ENCODE measurements around the gene TUBA8.
"Not testable (repeated sequence)": the region's sequence is repeated elsewhere in the genome, so short reads cannot be mapped to it uniquely, and the experiment has no call there.

Gene TUBA8

DNA sequence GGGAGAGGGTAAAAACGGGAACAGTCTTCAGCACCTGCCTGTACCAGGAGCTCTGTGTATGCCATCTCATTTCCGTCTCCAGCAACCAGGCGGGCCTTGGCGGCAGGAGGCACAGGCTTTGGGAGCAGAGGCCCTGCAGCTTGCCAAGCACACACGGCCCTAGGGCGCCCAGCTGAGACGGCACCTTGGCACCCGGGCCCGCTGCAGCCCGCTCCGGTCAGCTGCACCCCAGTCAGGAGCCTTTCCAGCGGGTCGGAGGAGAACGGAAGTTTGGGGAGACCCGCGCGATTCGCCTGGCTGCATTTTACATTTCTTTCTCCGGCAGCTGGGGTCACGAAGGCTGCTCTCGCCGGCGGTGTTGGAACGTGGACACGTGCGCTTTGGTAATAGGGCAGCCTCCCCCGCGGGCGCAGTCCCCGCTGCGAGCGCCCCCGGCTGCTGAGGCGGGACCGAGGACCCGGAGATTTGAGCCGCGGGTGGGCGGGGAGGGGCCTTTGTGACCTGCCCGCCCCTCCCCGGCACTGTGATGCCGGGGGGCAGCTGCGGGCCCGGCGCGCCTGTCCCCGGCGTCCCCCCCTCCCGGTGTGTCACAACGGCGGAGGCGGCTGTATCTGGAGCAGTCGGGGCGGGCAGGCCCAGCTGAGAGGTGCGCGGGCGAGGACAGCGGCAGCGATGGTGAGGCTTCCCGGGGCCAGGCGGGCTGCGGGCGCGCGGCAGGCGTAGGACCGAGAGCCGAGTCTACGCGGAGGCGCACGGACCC is at the start of gene TUBA8:
Gene TUBA8, plus strand, starts transcription at position 616 of the 760 bp plus-strand sequence. Its CDS starts 57 bp downstream, at position 673.
- DNase-seq: no peak

DNA sequence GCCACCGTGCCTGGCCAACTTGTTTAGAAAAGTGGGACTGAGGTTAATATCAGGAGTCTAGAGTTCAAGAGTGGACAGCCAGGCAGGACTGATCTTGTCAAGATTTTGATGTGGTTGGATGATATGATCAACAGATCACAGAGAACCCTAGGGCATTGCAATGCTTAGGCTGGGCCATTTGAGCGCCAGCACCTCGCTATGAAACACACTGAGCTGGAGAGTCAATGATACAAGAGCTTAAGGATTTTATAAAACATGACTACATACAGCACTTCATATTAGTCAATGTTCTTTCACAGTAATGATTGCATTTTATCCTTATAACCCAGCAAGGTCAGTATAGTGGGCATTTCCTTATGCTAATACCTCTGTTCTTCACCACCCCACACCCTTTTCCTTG is 48.2 kb upstream of the TUBA8 start:
- no peak for DNase-seq

DNA sequence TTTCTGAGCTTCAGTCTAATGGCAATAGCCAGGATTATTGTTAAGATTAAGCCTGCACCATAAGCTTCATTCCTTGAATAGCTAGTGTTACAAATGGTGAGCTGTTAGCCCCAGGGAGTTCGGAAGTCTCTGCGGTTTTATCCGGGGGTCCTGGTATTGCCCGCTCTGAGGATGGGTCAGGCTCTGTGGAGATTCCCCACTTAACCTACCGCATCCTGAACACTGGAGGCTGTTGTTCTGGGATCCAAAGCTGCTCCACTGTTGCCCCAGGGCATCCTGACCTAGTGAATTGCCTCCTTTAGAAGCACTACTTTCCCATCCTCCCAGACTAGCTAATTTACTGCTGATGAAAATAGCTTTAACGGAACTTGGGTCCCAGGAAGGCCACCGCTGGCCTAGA is 47.3 kb upstream of the TUBA8 start:
- DNase-seq: no peak

DNA sequence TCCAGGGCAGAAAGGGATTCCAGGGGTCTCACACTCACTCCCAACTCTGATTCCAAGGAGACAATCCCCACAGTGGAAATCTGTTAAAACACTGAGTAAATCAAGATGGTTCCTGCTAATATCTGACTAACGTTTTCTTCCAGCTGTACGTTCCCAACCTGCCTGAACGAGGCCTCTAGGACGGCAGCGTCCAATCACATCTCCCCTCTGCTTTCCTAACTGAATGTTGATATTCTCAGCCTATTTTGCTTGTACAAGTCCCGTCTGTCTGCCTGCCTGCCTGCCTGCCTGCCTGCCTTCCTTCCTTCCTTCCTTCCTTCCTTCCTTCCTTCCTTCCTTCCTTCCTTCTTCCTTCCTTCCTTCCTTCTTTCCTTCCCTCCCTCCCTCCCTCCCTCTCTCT is 46.9 kb upstream of the TUBA8 start:
- not testable (repeated sequence) for DNase-seq

DNA sequence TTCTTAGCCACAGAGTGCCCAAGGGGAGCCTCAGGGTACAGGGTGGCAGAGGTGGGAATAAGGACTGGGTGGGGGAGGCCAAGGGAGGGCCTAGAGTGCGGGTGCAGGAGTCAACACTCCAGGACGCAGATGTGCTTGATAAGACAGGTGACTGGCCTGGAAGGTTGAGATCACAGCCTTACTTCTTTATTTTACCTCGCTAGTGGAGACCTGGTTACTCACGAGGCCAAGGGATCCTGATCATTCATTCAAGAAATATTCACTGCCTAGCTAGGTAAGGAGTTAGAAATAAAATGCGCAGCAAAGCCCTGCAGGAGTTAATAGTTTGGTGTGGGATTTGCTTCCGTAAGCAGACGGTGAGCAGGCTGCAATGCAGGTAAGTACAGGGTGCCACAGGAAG is 46.0 kb upstream of the TUBA8 start:
- no peak for DNase-seq

DNA sequence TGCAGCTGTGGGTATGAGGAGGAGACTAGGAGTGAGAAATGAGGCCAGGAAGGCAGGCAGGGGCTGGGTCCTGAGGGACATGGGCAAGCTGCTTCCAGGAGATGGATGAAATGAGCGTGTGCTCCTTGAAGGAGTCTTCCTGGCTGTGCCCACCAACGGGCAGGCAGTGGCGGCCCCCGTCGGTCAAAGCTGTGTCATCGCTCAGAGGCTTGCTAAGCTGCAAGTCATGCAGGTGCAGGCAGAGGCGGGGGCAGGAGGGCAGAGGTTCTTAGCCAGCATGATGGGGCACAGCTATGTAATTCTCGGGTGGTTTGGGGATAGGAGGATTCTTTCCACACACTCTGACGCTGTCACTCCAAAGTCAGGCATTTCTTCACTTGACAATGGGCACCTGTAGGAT is 45.4 kb upstream of the TUBA8 start:
- no peak for DNase-seq

DNA sequence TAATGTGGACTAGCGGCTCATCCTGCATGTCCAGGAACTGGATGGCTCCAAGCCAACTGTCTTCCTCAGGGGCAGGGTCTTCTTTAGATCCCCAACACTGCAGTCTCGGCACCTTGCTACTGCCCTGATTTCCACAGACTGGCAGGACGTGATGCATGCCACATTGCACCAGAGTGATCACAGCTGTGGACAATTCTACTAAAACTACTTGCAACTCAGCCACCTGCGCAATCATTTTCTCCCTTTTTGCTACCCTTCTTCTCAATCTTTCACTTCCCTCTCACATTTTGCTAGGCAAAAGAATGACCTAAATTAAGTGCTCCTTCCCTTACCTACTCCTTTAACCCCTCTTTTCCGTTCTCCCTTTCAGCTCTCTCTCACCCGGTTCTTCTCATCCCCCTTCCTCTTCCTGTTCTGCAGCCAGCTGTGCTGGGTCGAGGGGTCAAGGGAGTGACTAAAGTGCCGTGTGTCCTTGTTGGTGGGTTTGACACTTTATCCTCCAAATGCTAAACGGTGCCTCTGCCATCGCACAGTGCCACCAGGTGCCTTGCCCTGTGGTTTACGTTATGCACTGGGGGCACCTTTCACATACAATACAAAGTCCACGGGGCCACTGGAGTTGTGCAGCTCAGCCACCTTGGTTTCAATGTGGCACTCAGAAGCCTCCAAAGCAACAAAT is 44.3 kb upstream of the TUBA8 start:
- no peak for DNase-seq

DNA sequence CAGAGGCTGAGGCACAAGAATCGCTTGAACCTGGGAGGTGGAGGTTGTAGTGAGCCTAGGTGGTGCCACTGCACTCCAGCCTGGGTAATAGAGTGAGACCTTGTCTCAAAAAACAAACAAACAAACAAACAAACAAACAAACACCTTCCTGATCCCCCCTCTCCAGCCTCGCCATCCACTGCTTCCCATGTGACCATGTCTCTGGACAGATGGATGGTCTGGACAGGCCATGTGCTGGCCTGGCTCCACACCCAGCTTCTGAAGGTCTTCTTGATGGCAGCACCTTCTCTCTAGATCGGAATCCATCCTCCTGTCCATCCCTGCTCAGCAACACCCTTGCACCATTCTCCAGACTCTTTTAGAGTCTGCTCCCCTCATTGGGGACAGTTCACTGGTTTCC is 43.5 kb upstream of the TUBA8 start:
- DNase-seq: no peak

DNA sequence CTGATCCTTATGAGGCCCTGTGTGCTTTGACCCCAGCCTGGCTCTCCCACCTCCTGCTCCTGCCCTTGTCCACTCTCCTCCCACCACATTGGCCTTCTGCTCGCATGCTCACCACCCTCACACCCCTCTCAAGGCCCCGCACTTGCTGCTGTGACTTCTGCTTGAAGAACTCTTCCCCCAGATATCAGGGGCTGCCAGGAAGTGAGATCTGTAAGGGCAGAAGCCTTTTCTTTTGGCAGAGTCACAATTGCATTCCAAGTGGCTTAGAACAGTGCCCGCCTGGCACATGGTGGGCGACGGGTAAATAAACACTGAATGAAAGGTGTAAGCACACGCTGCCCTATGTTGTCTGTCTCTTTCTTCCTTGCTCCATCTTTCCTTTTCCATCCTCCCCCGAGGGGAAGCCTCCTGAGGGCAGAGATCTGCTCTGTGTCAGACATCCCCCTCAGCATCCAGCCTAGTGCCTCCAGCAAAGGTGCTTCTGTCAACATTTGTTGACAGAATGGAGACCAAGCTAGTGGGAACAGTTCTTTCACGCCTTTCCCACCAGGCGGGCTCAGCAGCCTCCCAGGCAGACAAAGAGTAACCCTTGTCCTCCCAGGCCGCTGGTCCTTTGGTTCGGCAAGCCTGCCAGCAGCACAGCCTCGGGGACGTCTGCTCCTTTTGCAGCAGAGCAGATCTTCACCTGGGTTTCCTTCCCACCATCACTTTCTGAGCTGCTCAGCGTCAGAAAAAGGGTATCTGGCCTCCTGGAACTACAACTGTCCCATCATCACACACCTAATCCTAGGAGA is 42.9 kb upstream of the TUBA8 start:
- no peak for DNase-seq

DNA sequence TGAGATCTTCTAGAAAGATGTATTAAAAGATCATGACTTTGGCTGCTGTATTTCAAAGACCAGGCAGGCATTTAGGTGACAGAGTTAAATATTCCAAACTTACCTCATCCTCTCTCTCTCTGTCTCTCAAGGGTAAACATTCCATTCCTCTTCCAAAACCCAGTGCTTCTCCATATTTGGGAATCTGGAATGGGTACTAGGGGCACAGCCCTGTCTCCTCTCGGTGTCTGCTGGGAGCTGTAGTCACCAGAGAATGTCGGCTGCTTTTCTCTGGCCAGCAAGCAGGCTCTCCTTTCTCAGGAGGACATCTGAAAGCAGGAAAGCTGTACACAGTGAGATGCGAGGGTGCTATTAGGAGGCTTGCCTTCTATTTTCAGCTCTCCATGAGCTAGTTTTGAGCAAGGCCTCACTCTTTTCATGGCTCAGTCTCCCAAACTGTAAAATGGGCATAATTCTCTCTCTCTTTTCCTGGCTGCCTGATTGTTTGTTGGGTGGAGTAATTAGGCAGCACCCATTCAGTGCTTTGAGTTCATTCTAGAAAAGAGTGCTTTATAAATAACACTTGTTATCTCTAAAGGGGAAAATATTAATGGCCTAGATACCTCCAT is 42.1 kb upstream of the TUBA8 start:
- no peak for DNase-seq

DNA sequence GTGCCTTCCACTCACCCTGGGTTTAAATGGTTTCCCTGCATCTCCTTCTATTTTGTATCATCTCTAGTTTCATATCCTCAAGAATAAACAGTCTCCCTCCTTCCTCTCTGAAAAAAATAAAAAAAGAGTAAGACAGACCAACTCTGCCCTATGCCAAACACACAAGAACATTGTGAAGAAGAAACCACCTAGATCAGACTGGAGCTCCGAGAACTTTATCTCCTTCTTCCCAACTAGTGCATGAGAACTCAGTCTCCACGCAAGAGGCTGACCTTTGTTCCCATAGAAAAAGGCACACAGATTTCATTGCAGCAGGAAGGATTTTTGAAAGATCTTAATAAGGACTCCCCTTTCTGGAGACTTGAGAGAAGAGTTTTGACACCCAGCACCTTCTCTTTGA is 41.6 kb upstream of the TUBA8 start:
- DNase-seq: no peak

DNA sequence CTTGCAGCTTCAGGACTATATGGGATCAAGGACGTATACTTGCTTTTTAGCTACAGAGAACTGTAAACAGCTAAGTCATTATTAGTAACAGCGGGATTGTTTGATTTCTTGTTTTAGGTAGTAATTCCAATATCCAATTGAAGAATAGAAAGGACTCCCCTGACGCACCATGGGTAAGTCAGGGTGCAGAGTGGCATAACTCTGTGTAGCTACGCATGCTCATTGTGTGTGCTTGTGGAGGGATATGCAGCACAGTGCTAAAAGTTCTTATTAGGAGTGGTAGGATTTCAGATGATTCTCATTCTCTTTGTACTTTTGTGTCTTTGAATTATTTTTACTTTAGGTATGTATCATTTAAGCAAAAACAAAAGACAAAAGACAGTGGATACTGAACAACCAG is 40.6 kb upstream of the TUBA8 start:
- DNase-seq: no peak

DNA sequence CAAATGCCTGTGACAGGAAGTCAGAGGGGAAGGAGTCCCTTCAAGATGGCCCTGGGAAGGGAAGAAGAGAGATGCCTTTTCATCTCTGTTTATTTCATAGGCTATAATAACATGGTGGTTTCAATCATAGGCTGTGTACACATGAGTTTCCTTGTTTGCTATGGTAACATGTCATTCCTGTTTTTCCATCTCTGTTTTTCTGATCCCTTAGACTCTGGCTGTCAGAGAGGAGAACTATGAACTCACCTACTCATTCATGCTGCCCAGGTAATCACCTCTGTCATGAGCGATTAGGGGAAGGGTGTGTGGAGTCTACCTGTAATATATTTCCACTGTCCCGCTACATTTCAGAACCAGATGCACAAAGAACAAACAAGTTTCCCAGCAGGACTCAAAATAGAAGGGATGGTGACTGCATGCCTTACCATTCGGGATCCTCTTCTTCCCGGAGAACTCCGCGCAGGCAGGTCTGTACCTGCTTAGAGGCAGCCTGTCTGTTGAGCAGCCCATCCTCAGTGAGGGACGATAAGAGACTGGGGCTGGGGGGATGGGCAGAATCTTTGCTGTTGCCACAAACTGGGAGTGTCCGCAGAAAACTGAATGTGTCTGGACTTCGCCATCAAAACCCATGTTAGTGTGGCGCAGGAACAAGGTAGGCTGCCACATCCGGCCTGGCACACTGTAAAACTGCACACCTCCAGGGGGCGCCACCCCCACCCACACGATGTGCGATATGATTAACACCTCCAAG is 39.9 kb upstream of the TUBA8 start:
- no peak for DNase-seq

DNA sequence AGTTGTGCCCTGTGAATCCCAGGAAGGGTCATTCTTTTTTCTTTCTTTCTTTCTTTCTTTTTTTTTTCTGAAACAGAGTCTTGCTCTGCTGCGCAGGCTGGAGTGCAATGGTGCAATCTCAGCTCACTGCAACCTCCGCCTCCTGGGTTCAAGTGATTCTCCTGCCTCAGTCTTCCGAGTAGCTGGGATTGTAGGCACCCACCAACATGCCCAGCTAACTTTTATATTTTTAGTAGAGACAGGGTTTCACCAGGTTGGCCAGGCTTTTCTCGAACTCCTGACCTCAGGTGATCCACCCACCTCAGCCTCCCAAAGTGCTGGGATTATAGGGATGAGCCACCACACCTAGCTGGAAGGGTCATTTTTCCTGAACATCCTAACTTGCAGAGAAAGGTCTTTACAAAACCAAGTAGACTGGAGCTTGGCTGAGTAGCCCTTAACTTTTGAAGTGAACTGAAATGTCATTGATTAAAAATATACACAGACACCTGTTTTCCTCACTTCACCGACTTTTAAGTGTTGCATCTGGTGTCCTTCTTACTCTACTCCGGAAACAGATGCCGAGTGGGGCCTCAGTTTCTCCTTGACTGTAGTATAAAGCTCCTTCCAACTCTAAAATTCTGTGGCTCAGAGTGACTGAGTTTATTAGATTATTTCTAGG is 39.2 kb upstream of the TUBA8 start:
- not testable (repeated sequence) for DNase-seq

DNA sequence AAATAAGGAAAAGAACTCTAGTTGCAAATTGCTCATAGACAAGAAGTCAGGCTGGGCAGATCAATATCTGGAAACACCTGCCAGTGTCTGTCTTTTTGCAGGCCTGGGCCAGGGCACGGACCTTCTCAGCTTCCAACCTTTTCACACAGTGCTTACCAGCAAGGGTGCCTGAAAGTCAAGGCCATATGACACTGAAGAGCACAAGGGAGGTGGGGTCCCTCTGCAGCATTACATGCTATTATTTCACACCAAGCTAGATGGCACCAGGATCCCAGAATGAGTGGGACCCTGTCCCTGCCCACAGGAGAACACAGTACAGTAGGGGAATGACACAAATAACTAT is 38.7 kb upstream of the TUBA8 start:
- no peak for DNase-seq

DNA sequence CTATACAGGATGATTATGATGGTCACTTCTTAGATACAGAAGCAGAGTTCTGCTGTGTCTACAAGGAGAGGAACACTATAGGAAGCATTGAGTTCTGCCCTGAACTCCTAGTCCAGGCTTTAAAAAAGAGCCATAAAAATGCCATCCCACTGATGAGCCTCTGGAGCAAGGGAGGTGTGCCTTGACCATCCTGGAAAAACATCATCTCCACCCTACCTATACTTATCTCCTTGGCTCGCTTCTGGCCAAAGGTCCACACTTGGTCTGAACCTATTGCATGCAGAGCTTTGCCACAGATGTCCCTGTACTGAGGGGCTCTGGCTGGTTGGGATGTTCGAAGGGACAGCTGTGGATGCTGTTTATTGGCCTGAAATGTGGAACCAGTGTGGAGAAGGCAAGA is 37.1 kb upstream of the TUBA8 start:
- DNase-seq: no peak

DNA sequence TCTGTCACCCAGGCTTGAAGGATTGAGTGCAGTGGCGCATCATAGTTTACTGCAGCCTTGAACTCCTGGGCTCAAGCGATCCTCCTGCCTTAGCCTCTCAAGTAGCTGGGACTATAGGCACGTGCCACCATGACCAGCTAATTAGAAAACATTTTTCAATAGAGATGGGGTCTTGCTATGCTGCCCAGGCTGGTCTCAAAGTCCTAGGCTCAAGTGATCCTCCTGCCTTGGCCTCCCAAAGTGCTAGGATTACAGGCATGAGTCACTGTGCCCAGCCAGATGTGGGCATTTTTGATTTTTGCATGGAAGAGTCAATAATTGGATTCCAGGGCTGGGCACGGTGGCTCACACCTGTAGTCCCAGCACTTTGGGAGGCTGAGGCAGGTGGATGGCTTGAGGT is 36.7 kb upstream of the TUBA8 start:
- not testable (repeated sequence) for DNase-seq

DNA sequence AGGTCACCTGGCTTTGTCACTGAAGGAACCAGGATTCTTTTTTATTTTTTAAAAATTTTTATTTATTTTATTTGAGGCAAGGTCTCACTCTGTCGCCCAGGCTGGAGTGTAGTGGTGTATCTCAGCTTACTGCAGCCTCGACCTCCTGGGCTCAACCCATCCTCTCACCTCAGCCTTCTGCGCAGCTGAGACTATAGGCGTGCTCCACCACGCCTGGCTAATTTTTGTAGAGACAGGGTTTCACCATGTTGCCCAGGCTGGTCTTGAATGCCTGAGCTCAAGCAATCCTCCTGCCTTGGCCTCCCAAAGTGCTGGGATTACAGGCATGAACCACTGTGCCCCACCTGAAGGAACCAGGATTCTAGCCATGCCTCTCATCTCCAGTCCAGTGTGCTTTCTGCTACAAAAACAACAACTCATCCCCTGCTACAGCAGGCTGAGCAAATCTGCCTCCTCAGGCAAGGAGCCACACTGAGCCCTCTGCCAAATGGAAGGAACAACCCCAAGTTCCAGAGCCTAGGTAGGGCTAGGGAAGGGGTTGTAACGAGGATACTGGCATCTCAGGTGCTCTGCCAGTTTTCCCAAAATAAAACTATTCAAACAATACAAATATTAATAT is 35.4 kb upstream of the TUBA8 start:
- DNase-seq: no peak

DNA sequence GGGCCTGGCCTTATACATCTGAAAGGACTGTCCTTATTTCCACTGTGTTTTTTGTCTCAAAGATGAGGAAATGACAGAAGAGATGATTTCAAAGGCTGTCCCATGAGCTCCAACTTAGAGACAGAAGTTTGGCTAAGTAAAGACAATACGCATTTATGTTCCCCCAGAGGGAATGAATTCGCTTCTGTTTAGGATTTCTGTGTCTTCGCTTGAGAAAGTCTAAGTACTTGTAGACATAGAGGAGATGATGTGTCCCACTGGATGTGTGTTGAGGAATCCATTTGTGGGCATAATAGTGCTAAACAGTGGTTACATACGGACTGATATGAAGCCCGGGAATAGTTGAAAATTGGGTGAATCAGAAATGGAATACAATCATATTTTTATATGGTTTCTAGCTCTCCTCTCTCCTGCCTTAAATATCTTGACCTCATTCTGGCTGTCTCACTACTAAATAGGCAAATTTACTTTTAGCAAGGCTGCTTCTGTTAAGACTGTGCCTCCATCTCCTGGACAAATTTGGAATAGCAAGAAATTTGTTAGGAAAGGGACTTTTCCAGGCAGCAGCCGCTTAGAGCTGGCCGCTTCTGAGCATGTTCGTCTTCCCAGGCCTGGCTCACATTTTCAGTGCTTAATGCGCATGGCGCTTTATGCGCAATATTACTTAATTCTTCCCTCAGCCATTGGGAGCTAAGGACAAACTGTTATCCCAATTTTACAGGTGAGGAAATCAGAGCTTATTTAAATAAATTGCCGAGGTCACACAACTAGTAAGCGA is 34.7 kb upstream of the TUBA8 start:
- DNase-seq: peak; percentile 32

DNA sequence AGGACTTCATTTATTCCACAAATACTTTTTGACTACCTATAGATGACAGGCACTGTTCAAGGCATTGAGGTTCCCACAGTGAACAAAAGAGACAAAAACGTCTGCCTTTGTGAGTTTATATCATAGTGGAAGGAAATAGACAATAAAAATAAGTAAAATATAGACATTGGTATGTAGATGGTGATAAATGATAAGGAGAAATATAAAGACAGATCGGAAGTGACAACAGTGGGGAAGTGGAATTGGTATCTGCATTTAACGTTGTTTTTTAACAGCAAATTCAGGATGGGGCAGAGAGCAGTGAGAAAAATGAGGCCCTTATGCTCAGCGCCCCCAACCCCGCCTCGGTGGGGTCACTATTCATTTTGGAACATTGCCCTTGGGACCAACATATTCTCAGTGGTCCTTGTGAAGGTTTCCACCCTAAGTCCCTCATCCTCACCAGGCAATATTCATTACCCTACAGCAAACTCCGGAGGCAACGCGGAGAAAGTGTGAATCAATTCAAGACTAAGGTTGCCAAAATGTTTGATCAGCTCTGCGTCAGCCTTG is 33.4 kb upstream of the TUBA8 start:
- no peak for DNase-seq
